ENCODE measurements around the gene IL1RAP. TPM values are rescaled to one million over a fixed set of nuclear protein-coding genes. Genes with fewer than 3 reads are reported as not detected.
A peak's percentile ranks its signal among the peaks of the same experiment; 100 is the strongest.
"Not testable (repeated sequence)": the region's sequence is repeated elsewhere in the genome, so short reads cannot be mapped to it uniquely, and the experiment has no call there.

Gene IL1RAP
- total RNA-seq, 2 donors from 2014 or later, result 10.2 to 17.2 TPM

- no peak for DNase-seq (ENCODE audit: low spot score)
- intact Hi-C loops (cut with DNase I), result loop anchor here in 1 of 2 donors (1.0 kb wide), 1 partner anchor 28 kb away; no protein-coding TSS in a partner anchor
Measured at GRCh38 chr3:190504354-190505125, 9.3 kb upstream of the IL1RAP start.

- intact Hi-C loops (cut with DNase I), result loop anchor here in 1 of 2 donors (1.0 kb wide), 1 partner anchor 27 kb away; no protein-coding TSS in a partner anchor
- no peak for DNase-seq (ENCODE audit: low spot score)
Measured at GRCh38 chr3:190505381-190506003, 8.4 kb upstream of the IL1RAP start.

DNA sequence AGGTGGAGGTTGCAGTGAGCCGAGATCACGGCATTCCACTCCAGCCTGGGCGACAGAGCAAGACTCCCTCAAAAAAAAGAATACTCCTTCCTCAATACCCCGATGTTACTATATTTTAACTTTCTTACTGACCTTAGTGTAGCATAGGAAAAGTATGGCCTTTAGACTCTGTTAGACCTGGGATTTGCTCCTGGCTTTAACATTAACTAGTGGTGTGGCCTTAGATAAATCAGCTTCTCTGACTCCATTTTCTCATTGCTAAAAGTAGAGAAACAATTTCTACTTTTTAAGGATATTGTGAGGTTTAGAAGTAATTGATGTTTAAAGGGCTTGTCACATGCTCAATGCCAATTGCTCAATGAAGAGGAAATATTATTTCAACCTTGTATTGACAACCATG, 7.6 kb upstream of the IL1RAP start:
- intact Hi-C loops (cut with DNase I), result no loop called here

GRCh38 chr3:190512666-190513065, 1.2 kb upstream of the IL1RAP start:
- no peak for DNase-seq (ENCODE audit: low spot score)
- intact Hi-C loops (cut with DNase I), result no loop called here

More for the DNA sequence above, 7.6 kb upstream of the IL1RAP start:
- DNase-seq (ENCODE audit: low spot score), result no peak

- DNase-seq (ENCODE audit: low spot score), result peak; percentile 87
- intact Hi-C loops (cut with DNase I), result no loop called here
Measured at GRCh38 chr3:190514413-190515153, 698 bp downstream of the IL1RAP start.

- DNase-seq (ENCODE audit: low spot score), result no peak
- intact Hi-C loops (cut with DNase I), result no loop called here
Measured at GRCh38 chr3:190516416-190516815, 2.5 kb downstream of the IL1RAP start.

GRCh38 chr3:190517687-190518086, 3.8 kb downstream of the IL1RAP start:
- intact Hi-C loops (cut with DNase I), result no loop called here
- DNase-seq (ENCODE audit: low spot score), result no peak

DNA sequence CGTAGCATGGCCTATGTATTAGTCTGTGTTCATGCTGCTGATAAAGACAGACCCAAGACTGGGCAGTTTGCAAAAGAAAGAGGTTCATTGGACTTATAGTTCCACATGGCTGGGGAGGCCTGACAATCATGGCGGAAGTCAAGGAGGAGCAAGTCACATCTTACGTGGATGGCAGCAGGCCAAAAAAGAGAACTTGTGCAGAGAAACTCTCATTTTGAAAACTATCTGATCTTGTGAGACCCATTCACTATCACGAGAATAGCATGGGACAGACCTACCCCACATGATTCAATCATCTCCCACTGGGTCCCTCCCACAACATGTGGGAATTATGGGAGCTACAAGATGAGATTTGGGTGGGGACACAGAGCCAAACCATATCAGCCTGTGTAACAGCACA, 4.6 kb downstream of the IL1RAP start:
- DNase-seq (ENCODE audit: low spot score); intact Hi-C loops (cut with DNase I): not testable (repeated sequence)

GRCh38 chr3:190519886-190520285, 6.0 kb downstream of the IL1RAP start:
- intact Hi-C loops (cut with DNase I), result no loop called here
- DNase-seq (ENCODE audit: low spot score), result no peak

GRCh38 chr3:190521998-190522397, 8.1 kb downstream of the IL1RAP start:
- intact Hi-C loops (cut with DNase I), result no loop called here
- no peak for DNase-seq (ENCODE audit: low spot score)

GRCh38 chr3:190522621-190523222, 8.8 kb downstream of the IL1RAP start:
- DNase-seq (ENCODE audit: low spot score), result no peak
- intact Hi-C loops (cut with DNase I), result no loop called here

DNA sequence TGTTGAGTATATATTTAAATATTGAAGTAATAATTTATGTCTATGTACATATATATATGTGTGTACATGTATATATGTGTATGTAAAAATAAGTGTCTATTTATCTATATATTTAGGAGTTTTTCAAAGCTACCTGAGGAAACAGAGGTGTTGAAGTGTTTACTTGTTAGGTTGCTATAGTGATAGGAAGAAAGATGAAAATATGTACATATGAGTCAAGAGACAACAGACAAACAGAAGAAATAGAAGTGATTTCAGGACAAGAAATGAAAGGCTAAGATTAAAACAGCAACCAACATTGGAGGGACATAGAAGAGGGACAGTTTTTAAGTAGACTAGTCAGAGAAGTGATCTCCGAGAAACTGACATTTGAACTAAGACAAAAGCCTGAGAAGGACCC, 11.1 kb downstream of the IL1RAP start:
- no peak for DNase-seq (ENCODE audit: low spot score)
- intact Hi-C loops (cut with DNase I), result no loop called here

DNA sequence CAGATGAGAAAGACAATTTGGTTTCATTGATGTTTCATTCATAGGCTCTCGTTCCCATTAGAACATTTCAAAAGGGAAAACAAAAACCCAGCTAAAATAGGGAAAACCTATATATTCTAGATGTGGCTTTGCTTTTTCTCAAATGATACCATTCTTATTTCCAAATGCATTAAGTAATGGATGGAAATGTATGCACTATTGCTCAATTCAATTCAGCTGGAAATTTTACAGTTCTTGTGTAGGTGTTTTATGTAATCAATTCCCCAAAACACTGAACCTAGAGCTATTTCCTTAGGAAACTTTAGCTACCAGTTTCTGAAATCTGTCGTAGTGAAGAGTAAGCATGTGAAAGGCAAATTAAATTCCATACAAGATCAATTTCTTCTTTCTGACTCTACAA, 11.7 kb downstream of the IL1RAP start:
- DNase-seq (ENCODE audit: low spot score), result no peak
- intact Hi-C loops (cut with DNase I), result no loop called here

DNA sequence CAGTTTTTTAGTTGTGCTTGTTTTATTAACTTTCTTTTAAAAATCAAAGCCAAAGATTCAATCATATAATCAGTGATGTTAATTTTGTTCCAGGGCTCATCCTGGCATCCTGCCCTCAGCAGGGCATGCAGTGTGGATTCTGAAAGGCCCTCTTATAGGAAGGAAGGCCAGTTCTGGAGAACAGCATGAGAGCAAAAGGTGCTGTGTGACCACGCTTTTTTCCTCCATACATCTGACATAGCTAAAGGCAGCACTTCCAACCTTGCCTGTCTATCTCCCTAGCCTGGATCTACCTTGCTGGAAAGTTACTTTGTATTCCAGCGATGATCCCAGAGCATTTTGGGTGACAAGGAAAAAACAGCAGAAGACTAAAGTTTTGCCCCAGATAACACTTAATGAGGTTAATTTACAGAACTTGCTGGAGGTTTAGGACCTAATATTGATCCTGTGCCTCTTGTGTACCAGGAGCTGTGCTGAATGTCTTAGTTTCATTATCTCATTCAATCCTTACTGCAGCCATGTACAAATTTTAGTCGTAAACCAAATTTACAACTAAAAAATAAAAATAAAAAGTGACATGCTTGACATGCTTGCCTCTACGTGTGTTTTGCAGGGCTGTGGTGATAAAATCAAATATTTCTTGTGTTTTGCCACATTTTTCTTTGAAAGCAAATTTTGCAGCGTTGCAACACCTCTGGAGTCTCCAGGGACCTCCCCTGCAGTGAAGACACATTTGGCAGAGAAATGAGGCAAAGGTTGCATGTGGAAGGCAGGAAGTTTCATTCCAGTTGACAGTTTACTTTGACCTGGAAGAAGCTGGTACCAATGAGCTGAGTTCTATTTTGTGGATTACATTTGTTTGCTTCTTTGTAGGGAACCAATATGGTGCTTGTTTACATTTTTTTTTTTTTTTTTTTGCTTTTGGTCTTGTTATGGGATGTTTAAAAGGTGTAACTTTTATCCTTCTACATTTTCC, 13.2 kb downstream of the IL1RAP start:
- intact Hi-C loops (cut with DNase I), result no loop called here

DNA sequence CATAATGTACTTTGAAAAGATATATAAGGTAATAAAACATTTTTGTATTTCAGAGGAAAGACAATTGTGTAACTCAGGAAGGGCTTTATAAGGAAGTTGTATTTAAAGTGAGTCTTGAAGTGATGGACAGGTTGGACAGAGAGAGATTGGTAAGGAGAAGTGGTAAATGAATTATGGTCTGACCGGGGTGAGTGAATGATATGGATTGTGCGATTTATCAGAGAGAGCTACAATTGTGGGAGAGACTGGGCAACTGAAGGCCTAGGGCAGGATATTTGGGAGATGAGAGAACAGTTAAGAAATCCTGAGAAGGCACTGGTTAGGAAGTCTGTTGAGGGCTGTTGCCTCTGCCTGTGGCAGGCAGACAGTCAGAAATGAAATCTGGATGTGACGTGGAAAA, 14.8 kb downstream of the IL1RAP start:
- DNase-seq (ENCODE audit: low spot score), result no peak
- intact Hi-C loops (cut with DNase I), result no loop called here

More for the DNA sequence above, 13.2 kb downstream of the IL1RAP start:
- DNase-seq (ENCODE audit: low spot score), result no peak

DNA sequence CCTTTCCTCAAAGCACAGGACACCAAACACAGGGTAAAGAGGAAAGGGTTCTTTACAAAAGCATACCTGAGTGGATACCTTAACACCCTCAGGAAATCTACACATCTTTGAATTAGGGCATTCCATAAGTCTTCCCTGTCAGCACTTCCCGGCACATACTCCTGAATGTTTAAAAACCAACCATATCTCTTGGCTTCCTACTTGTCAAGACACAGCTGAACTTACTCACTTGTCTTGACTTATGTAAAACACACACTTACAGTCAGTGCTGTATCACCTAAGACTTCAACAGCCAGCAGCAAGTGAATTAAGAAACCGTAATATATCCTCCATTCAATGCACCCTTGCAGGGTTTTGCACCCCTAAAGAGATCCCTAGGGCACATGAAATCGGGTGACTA, 17.5 kb downstream of the IL1RAP start:
- intact Hi-C loops (cut with DNase I), result no loop called here

GRCh38 chr3:190532731-190533203, 18.9 kb downstream of the IL1RAP start:
- DNase-seq (ENCODE audit: low spot score), result no peak
- intact Hi-C loops (cut with DNase I), result loop anchor here in 1 of 2 donors (1.0 kb wide), 1 partner anchor 27 kb away; no protein-coding TSS in a partner anchor

More for the DNA sequence above, 17.5 kb downstream of the IL1RAP start:
- no peak for DNase-seq (ENCODE audit: low spot score)

GRCh38 chr3:190533511-190534281, 19.8 kb downstream of the IL1RAP start:
- intact Hi-C loops (cut with DNase I), result no loop called here
- peak; percentile 93 for DNase-seq (ENCODE audit: low spot score)
